GM19043 (cell line): ENCODE data around the gene SPEM2.

Experiments
- ATAC-seq: cut with Tn5 transposase; IDR thresholded peaks from one replicate; pipeline ENCODE4 v1.9.1; 2021; ENCODE audit warnings: low read depth; ENCODE audit not compliant: unreplicated experiment

The SPEM2 gene

DNA sequence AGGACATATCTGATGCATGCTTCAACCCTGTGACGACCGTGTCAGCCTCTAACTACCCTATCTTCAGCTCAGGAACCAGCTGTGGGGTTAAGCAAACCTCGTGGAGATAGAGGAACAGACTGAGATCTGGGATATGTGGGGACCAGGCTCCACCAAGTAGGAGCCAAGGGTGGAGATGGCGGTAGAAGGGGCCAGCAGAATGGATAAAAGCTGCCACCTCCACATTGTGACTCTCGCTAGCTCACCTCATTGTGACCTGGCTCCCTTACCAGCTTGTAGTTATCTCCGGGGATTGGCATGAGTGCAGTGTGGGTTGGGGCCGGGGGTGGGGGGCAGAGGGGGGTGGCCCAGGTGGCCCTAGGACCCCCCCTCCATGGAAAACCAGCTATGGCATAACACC lies at the start of gene SPEM2:
TSS of gene SPEM2 (plus strand) at position 301 of the 400 bp plus-strand sequence. CDS start at position 374, 73 bp downstream.
- no peak for ATAC-seq

- ATAC-seq = no peak
These were observed 46.3 kb upstream of the SPEM2 start for GRCh38 chr17:7379134-7379533.

GRCh38 chr17:7380321-7380720 lies 45.1 kb upstream of the SPEM2 start:
- ATAC-seq = no peak

GRCh38 chr17:7380855-7381683 lies 44.3 kb upstream of the SPEM2 start, which contains the start of gene TNK1:
TSS of gene TNK1 (plus strand) at chr17:7381089. CDS start at chr17:7382927, 1,838 bp downstream.
- no peak for ATAC-seq

GRCh38 chr17:7382901-7383300 lies 42.5 kb upstream of the SPEM2 start:
- ATAC-seq = no peak

GRCh38 chr17:7383371-7383741 lies 42.1 kb upstream of the SPEM2 start:
- ATAC-seq = no peak

DNA sequence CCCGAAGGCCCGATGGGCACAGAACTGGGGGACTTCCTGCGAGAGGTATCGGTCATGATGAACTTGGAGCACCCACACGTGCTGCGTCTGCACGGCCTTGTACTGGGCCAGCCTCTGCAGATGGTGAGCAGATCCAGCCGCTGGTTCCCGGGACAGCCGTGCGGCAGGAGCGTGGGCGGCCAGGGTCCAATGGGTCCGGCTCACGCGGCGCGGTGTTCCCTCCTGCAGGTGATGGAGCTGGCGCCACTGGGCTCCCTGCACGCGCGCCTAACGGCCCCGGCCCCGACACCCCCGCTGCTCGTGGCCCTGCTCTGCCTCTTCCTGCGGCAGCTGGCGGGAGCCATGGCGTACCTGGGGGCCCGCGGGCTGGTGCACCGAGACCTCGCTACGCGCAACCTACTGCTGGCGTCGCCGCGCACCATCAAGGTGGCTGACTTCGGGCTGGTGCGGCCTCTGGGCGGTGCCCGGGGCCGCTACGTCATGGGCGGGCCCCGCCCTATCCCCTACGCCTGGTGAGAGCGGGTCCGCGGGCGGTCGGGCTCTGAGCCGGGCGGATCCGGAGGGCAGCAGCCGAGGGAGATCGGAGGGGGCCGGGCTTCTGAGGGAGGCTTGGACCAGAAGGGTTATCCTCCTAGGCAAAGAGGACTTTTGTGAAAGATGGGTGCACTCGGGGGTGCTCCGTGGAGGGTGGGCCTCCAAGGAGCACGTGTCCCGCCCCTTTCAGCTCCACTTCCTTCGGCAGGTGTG lies 41.5 kb upstream of the SPEM2 start:
- peak; percentile 51 for ATAC-seq

DNA sequence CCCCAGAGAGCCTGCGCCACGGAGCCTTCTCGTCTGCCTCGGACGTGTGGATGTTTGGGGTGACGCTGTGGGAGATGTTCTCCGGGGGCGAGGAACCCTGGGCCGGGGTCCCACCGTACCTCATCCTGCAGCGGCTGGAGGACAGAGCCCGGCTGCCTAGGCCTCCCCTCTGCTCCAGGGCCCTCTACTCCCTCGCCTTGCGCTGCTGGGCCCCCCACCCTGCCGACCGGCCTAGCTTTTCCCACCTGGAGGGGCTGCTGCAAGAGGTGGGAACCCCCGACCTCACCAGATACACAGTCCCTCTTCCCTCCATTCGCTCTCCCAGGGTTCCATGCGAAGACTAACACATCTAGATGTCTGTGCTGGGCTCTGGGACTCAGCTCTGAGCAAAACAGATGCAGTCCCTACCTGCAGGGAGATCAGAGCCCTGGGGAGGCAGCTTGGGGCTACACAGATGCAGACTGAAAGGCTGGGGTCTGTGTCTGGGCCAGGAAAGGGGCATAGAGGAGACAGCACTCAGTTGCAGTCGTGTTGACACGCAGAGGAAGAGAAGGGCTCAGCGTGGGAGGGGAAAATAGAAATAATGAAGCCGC lies 40.8 kb upstream of the SPEM2 start:
- no peak for ATAC-seq

GRCh38 chr17:7388856-7389255 lies 36.6 kb upstream of the SPEM2 start:
- no peak for ATAC-seq

- ATAC-seq = no peak
These were observed 35.2 kb upstream of the SPEM2 start for GRCh38 chr17:7389924-7390910.

- ATAC-seq = no peak
These were observed 34.1 kb upstream of the SPEM2 start for GRCh38 chr17:7391307-7391706.

GRCh38 chr17:7392696-7393612 lies 32.5 kb upstream of the SPEM2 start:
- no peak for ATAC-seq

- no peak for ATAC-seq
These were observed 31.6 kb upstream of the SPEM2 start for GRCh38 chr17:7393613-7394451.

- ATAC-seq = no peak
These were observed 30.8 kb upstream of the SPEM2 start, which contains the start of gene PLSCR3 for GRCh38 chr17:7394452-7395191. TSS of gene PLSCR3 (minus strand) at chr17:7394525. CDS start at chr17:7394110, 415 bp downstream.

GRCh38 chr17:7396147-7396546 lies 29.3 kb upstream of the SPEM2 start:
- no peak for ATAC-seq

- no peak for ATAC-seq
These were observed 26.8 kb upstream of the SPEM2 start for GRCh38 chr17:7398612-7399011.

DNA sequence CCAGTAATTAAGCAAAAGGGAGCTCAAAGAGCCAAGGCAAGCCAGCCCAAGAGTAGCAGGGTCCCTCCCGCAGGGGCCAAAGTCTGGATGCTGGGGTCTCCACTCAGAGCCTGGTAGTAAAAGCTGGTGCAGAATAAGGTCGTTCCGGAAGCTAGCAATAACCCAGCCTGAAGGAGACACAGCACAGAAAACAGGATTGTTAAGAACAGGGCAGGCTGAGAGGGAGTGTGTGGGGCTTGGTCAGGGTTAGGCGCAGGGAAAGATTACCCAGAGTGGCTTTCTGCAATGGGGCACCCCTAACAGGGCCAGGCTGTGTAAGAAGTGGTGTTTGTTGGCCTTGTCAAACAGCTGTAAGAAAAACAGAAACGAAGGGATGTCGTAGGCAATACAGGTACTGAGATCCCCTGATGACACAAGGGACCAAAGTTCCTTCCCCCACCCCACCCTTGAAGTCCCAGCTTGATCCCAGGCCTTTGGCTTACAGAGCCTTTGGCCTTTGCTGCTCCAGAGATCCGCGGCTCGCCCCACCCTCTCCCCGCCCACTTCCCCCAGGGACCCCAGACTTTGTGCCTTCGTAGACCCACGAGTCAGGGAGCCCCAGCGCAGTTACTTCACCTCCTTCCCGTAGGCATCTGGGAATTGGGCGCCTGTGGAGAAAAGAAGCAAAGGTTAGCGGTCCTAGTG lies 22.2 kb upstream of the SPEM2 start:
- ATAC-seq = no peak
